SU-DHL-6 (cell line): ENCODE results near the gene NOP14.

Experiments used
- H2AFZ ChIP-seq: fragments of 200-600 bp; sonication (generic); 2 replicates; pipeline ENCODE4 v1.6.1; 2014; ENCODE audit warnings: low read depth, mild to moderate bottlenecking, moderate library complexity, mixed read lengths, antibody characterized with exemption, low read length; ENCODE audit not compliant: severe bottlenecking
- H3F3A ChIP-seq: fragments of 200-600 bp; shearing (Covaris generic); 2 replicates; pipeline ENCODE4 v1.6.0; 2016; ENCODE audit warnings: antibody characterized with exemption, mild to moderate bottlenecking; ENCODE audit not compliant: insufficient read depth
- H3K27ac ChIP-seq: fragments of 200-600 bp; sonication (generic); 2 replicates; pipeline ENCODE4 v1.5.1; 2016; ENCODE audit warnings: low read depth, mild to moderate bottlenecking, low read length, moderate library complexity, mixed read lengths
- H3K27me3 ChIP-seq: fragments of 200-600 bp; sonication (generic), shearing (Covaris generic); 2 replicates; pipeline ENCODE4 v1.6.0; 2014; ENCODE audit warnings: mild to moderate bottlenecking, low read length
- H3K36me3 ChIP-seq: fragments of 200-600 bp; sonication (generic); 2 replicates; pipeline ENCODE4 v1.6.1; 2014; ENCODE audit warnings: mild to moderate bottlenecking, low read length, mixed read lengths
- H3K4me2 ChIP-seq: fragments of 300-600, 200-600 bp; shearing (Covaris generic), sonication (generic); 2 replicates; pipeline ENCODE4 v1.6.0; 2014; ENCODE audit warnings: low read length, low read depth, mild to moderate bottlenecking; ENCODE audit not compliant: poor library complexity, severe bottlenecking
- H3K4me3 ChIP-seq: fragments of 200-600 bp; sonication (generic); 2 replicates; pipeline ENCODE4 v1.5.1; 2014; ENCODE audit warnings: antibody characterized with exemption, low read length, mild to moderate bottlenecking, mixed read lengths; ENCODE audit not compliant: insufficient read depth, poor library complexity, severe bottlenecking
- H3K79me2 ChIP-seq: fragments of 200-600 bp; sonication (generic); 2 replicates; pipeline ENCODE4 v1.6.1; 2014; ENCODE audit warnings: mild to moderate bottlenecking, low read length, moderate library complexity; ENCODE audit not compliant: insufficient read depth
- H3K9ac ChIP-seq: fragments of 200-600 bp; sonication (generic); 2 replicates; pipeline ENCODE4 v1.7.0; 2014; ENCODE audit warnings: mild to moderate bottlenecking, low read length
- H3K9me2 ChIP-seq: fragments of 200-600 bp; sonication (generic); replicated peaks from 2 replicates; pipeline ENCODE4 v1.6.1; 2014; ENCODE audit warnings: low read length; ENCODE audit not compliant: insufficient read depth
- H3K9me3 ChIP-seq: fragments of 200-600 bp; sonication (generic); 2 replicates; pipeline ENCODE4 v1.6.1; 2014; ENCODE audit warnings: low read length, mixed read lengths; ENCODE audit not compliant: insufficient read depth
- H4K20me1 ChIP-seq: fragments of 200-600 bp; sonication (generic); 2 replicates; pipeline ENCODE4 v1.6.1; 2014; ENCODE audit warnings: low read depth, mild to moderate bottlenecking, antibody characterized with exemption, low read length, moderate library complexity, mixed read lengths
- CTCF ChIP-seq: fragments of 200-600 bp; sonication (generic); IDR thresholded peaks from one replicate; pipeline ENCODE4 v1.5.1; 2017; ENCODE audit warnings: antibody characterized with exemption, mild to moderate bottlenecking, low read length, moderate library complexity; ENCODE audit not compliant: insufficient read depth, poor library complexity, severe bottlenecking
- EZH2phosphoT487 ChIP-seq: fragments of 200-600 bp; sonication (generic), shearing (Covaris generic); conservative IDR thresholded peaks from 2 replicates; pipeline ENCODE4 v1.6.1; 2018; ENCODE audit warnings: mild to moderate bottlenecking, antibody characterized with exemption, low read length, moderate library complexity, mixed read lengths

NOP14 gene

DNA sequence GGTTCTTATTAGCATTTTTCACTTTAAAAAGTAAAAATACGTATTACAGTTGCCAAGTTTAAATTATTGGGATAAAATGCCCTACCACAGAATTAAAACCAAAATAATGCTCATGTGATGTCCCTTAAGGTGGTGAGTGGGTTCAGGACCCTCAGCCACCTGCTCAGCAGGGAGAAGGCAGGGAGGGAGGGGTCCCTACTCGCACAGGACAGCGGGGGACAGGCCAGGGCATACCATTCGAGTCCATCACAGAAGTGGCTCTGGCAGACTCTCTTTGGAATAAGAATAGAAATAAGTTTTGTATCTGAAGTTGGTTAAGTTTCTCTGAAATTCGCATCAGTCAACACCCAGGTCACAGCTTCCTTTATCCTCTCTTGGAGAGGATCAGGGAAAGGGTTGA lies 37.7 kb downstream of the NOP14 start:
- H3K27ac ChIP-seq: no peak overlapping the region
- H3K9me2 ChIP-seq: no peaks in the 10 kb centered on the region
- H4K20me1 ChIP-seq: no peaks in the 10 kb centered on the region
- H3K79me2 ChIP-seq: no peaks in the 10 kb centered on the region
- H3K9me3 ChIP-seq: no peaks in the 10 kb centered on the region
- TF ChIP-seq EZH2phosphoT487 (no peak), CTCF (no peak)
- no peak overlapping the region for H2AFZ ChIP-seq
- H3F3A ChIP-seq: no peaks in the 10 kb centered on the region; the same call in 1 of the 2 replicates
- no peaks in the 10 kb centered on the region for H3K27me3 ChIP-seq
- no peak overlapping the region for H3K9ac ChIP-seq
- no peak overlapping the region for H3K4me3 ChIP-seq
- H3K4me2 ChIP-seq: no peak overlapping the region
- H3K36me3 ChIP-seq: no peaks in the 10 kb centered on the region

DNA sequence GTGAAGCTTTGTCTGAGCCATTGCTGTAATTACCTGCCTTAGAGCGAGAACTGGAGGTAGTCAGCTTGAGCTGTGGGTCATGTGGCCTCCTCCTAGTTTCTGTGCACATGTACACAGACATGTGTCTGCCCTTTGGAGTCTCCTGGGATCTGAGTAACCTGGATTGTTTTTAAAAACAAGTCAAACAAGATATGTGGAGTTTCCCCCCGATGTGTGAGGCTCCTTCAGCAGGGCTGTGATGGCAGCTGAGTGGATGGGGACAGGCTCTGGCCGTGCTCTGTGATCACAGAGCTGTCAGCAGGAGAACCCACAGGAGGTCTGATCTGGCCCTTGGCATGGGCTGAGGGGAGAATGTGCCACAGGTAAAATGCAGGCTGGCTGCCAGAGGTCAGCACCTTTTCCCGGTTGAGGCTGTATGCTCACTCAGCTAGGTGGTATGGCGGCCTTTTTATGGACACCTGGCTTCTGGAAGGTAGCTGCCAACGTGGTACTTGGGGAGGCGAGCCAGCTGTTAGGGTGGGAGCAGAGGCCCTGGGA lies 38.4 kb downstream of the NOP14 start:
- no peak overlapping the region for H3K4me3 ChIP-seq
- no peaks in the 10 kb centered on the region for H3K79me2 ChIP-seq
- TF ChIP-seq EZH2phosphoT487: no peak
- TF ChIP-seq CTCF: no peak
- H3K27ac ChIP-seq: no peak overlapping the region
- H3K27me3 ChIP-seq: no peaks in the 10 kb centered on the region
- H3K36me3 ChIP-seq: no peaks in the 10 kb centered on the region
- H4K20me1 ChIP-seq: no peaks in the 10 kb centered on the region
- H2AFZ ChIP-seq: no peak overlapping the region
- no peak overlapping the region for H3K9ac ChIP-seq
- H3K4me2 ChIP-seq: no peak overlapping the region
- no peaks in the 10 kb centered on the region for H3K9me2 ChIP-seq
- H3F3A ChIP-seq: no peaks in the 10 kb centered on the region; the same call in 1 of the 2 replicates
- H3K9me3 ChIP-seq: no peaks in the 10 kb centered on the region

DNA sequence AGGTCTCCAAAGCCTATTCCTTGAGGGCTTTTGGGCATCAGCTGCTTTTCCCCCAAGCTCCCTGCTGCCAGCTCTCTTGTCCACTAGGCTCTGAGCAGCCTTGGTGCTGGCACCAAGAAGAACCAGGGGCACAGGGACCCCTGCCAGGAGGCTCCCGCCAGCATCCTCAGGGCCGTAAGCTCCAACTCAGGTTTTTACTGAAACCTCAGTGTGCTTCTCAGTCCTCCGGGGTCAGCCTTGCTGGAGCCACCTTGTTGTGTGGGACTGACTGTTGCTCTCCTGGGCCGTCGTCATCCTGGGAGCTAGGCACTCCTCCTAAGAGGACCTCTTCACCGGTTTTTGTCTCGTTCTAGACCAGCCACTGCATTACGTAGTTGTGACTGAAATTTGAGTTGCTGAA lies 38.9 kb downstream of the NOP14 start:
- H2AFZ ChIP-seq: no peak overlapping the region
- H3K27me3 ChIP-seq: no peaks in the 10 kb centered on the region
- no peak for TF ChIP-seq EZH2phosphoT487
- TF ChIP-seq CTCF: no peak
- H4K20me1 ChIP-seq: no peaks in the 10 kb centered on the region
- no peak overlapping the region for H3K4me2 ChIP-seq
- no peaks in the 10 kb centered on the region for H3K9me2 ChIP-seq
- H3K79me2 ChIP-seq: no peaks in the 10 kb centered on the region
- H3K36me3 ChIP-seq: no peaks in the 10 kb centered on the region
- no peak overlapping the region for H3K9ac ChIP-seq
- no peaks in the 10 kb centered on the region for H3F3A ChIP-seq
- H3K4me3 ChIP-seq: no peak overlapping the region
- H3K9me3 ChIP-seq: no peaks in the 10 kb centered on the region
- no peak overlapping the region for H3K27ac ChIP-seq
